HG02943 (cell line): Measurements from ENCODE around the gene CCDC187.

Source experiments
- ATAC-seq: cut with Tn5 transposase; IDR thresholded peaks from one replicate; pipeline ENCODE4 v1.9.1; 2021; ENCODE audit warnings: mild to moderate bottlenecking, low read depth, moderate library complexity; ENCODE audit not compliant: unreplicated experiment

The CCDC187 gene

GRCh38 chr9:136286987-136287379 is 16.9 kb downstream of the CCDC187 start:
- ATAC-seq: no peak

GRCh38 chr9:136286359-136286986 is 17.4 kb downstream of the CCDC187 start:
- no peak for ATAC-seq

GRCh38 chr9:136285501-136286358 is 18.2 kb downstream of the CCDC187 start:
- ATAC-seq: no peak

- no peak for ATAC-seq
These were observed 18.9 kb downstream of the CCDC187 start for GRCh38 chr9:136284951-136285350.

GRCh38 chr9:136284311-136284710 is 19.6 kb downstream of the CCDC187 start:
- ATAC-seq: no peak

- ATAC-seq: no peak
These were observed 20.3 kb downstream of the CCDC187 start for GRCh38 chr9:136283291-136284235.

GRCh38 chr9:136282272-136282861 is 21.5 kb downstream of the CCDC187 start:
- no peak for ATAC-seq

- no peak for ATAC-seq
These were observed 22.2 kb downstream of the CCDC187 start for GRCh38 chr9:136281421-136282271.

- ATAC-seq: no peak
These were observed 23.2 kb downstream of the CCDC187 start for GRCh38 chr9:136280535-136281315.

GRCh38 chr9:136279471-136279870 is 24.4 kb downstream of the CCDC187 start:
- no peak for ATAC-seq

GRCh38 chr9:136278894-136279293 is 25.0 kb downstream of the CCDC187 start:
- no peak for ATAC-seq

- ATAC-seq: no peak
These were observed 25.7 kb downstream of the CCDC187 start for GRCh38 chr9:136278221-136278620.

GRCh38 chr9:136277746-136278145 is 26.1 kb downstream of the CCDC187 start:
- no peak for ATAC-seq

- ATAC-seq: no peak
These were observed 27.2 kb downstream of the CCDC187 start for GRCh38 chr9:136276716-136277115.

- ATAC-seq: no peak
These were observed 28.1 kb downstream of the CCDC187 start for GRCh38 chr9:136275655-136276429.

GRCh38 chr9:136274786-136275654 is 28.9 kb downstream of the CCDC187 start:
- no peak for ATAC-seq
